ENCODE measurements around the gene SORCS2. TPM values are rescaled to one million over a fixed set of nuclear protein-coding genes. Genes with fewer than 3 reads are reported as not detected.

The SORCS2 gene
- total RNA-seq, 1 experiment from 2014 or later: 4.1 TPM

DNA sequence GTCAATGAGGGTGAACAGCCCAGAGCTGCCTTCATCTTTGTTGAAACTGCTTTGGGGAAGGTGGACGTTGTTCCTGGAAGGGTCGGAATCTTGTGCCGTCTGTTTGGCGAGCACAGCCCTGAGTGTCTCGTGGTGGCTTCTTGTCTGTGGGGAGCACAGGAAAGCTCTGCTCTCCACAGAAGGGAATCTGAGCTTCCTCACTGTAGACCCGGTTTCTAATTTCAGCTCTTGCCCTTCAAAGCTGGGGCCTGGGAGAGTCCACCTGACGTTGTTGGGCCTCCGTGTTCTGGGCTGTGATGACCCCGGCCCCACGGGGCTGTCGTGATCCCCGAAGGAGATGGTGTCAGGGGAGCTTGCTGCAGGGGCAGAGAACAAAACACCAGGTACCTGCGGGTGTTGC lies 47.5 kb downstream of the SORCS2 start:
- no peaks in the 10 kb centered on the region for H3F3A ChIP-seq (ENCODE audit: low read length, unreplicated experiment)
- BruUV-seq (replicated peaks): no TSS peak
- ChIA-PET CTCF (no interaction called here), POLR2A (ENCODE audit: unreplicated experiment) (no interaction called here)
- H3K9me3 ChIP-seq (ENCODE audit: low read length): no peaks in the 10 kb centered on the region
- H4K20me1 ChIP-seq (ENCODE audit: low read length): no peaks in the 10 kb centered on the region
- H3K4me3 ChIP-seq (ENCODE audit: low read length): no peak overlapping the region
- H2AFZ ChIP-seq (ENCODE audit: low read length): no peak overlapping the region
- H3K9me2 ChIP-seq (replicated peaks; ENCODE audit: low read length): no peaks in the 10 kb centered on the region
- H3K4me2 ChIP-seq (ENCODE audit: low read length): no peak overlapping the region
- ATAC-seq: no peak
- TF ChIP-seq, protein P1, sequence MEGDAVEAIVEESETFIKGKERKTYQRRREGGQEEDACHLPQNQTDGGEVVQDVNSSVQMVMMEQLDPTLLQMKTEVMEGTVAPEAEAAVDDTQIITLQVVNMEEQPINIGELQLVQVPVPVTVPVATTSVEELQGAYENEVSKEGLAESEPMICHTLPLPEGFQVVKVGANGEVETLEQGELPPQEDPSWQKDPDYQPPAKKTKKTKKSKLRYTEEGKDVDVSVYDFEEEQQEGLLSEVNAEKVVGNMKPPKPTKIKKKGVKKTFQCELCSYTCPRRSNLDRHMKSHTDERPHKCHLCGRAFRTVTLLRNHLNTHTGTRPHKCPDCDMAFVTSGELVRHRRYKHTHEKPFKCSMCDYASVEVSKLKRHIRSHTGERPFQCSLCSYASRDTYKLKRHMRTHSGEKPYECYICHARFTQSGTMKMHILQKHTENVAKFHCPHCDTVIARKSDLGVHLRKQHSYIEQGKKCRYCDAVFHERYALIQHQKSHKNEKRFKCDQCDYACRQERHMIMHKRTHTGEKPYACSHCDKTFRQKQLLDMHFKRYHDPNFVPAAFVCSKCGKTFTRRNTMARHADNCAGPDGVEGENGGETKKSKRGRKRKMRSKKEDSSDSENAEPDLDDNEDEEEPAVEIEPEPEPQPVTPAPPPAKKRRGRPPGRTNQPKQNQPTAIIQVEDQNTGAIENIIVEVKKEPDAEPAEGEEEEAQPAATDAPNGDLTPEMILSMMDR (conservative IDR thresholded peaks at IDR 0.05; ENCODE audit: low read depth, low read length): no peak
- TF ChIP-seq EZH2phosphoT487 (IDR thresholded peaks at IDR 0.05; ENCODE audit: borderline replicate concordance, low read length): no peak
- TF ChIP-seq EZH2 (IDR thresholded peaks at IDR 0.05; ENCODE audit: low read length, unreplicated experiment): no peak
- intact Hi-C loops (cut with micrococcal nuclease): no loop called here
- H3K79me2 ChIP-seq (ENCODE audit: low read length): no peaks in the 10 kb centered on the region
- H3K27me3 ChIP-seq (ENCODE audit: low read length): no peaks in the 10 kb centered on the region
- no peaks in the 10 kb centered on the region for H3K36me3 ChIP-seq (ENCODE audit: low read depth, low read length)
- H3K9ac ChIP-seq (ENCODE audit: low read length): no peak overlapping the region
- no peak for DNase-seq
- H3K4me1 ChIP-seq (ENCODE audit: insufficient read depth, low read length): no peaks in the 10 kb centered on the region
- H3K27ac ChIP-seq (ENCODE audit: low read length): no peak overlapping the region

DNA sequence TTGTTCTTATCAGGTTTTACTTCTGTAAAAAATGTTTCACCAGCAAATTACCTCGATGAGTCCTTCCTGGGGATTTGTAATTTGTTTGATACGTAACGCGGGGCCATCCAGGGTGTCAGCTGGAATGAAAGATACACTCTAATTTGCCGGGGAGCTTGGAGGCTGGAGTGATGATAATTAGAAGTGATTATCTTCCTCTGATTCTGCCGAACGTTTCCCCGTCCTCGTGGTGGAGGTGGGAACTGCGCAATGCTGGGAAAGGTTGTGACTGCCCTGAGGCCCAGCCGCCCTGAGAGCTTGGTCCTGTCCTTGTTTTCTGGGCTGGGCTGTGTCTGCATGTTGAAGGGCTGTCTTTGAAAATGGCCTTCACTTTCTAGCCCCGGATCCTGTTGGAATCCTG lies 48.0 kb downstream of the SORCS2 start:
- Histone ChIP-seq H3F3A (ENCODE audit: low read length, unreplicated experiment) (no peaks in the 10 kb centered on the region), H3K79me2 (ENCODE audit: low read length) (no peaks in the 10 kb centered on the region), H3K4me2 (ENCODE audit: low read length) (no peak overlapping the region), H2AFZ (ENCODE audit: low read length) (no peak overlapping the region), H3K36me3 (ENCODE audit: low read depth, low read length) (no peaks in the 10 kb centered on the region), H3K9me2 (replicated peaks; ENCODE audit: low read length) (no peaks in the 10 kb centered on the region), H3K27me3 (ENCODE audit: low read length) (no peaks in the 10 kb centered on the region), H3K4me1 (ENCODE audit: insufficient read depth, low read length) (no peaks in the 10 kb centered on the region), H3K4me3 (ENCODE audit: low read length) (no peak overlapping the region), H3K9me3 (ENCODE audit: low read length) (no peaks in the 10 kb centered on the region), H3K9ac (ENCODE audit: low read length) (no peak overlapping the region), H3K27ac (ENCODE audit: low read length) (no peak overlapping the region), H4K20me1 (ENCODE audit: low read length) (no peaks in the 10 kb centered on the region)
- ChIA-PET CTCF (no interaction called here), POLR2A (ENCODE audit: unreplicated experiment) (no interaction called here)
- TF ChIP-seq EZH2 (IDR thresholded peaks at IDR 0.05; ENCODE audit: low read length, unreplicated experiment) (no peak), EZH2phosphoT487 (IDR thresholded peaks at IDR 0.05; ENCODE audit: borderline replicate concordance, low read length) (no peak)
- TF ChIP-seq, protein P1 (conservative IDR thresholded peaks at IDR 0.05; ENCODE audit: low read depth, low read length): no peak
- BruUV-seq (replicated peaks): no TSS peak
- no peak for DNase-seq
- ATAC-seq: no peak
- intact Hi-C loops (cut with micrococcal nuclease): no loop called here

DNA sequence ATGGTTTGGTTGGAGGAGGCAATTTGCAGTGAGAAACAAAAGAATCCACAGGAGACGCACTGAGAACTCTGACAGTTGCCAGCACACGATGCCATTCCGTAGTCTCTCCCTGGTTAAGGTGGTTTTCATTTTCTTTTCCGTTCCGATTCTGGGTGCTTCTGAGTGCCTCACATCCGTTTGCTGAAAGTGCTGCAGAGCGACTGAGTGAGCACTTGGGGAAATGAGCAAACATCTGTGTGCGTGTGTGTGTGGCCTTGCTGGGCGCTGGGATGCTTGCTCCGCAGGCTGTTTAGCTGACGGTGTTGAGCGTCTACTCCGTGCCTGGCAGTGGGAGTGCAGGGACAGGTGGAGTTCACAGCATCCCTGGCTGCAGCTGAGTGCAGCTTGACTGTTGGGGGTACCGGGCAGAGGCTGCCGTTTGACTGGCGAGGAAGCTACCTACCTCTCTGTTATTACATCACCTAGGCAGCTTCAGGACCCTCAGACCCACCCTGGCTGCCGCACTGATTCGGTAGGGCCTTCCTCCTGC lies 49.3 kb downstream of the SORCS2 start:
- POLR2A ChIA-PET (ENCODE audit: unreplicated experiment): no interaction called here
- CTCF ChIA-PET: no interaction called here
- no TSS peak for BruUV-seq (replicated peaks)

More for the DNA sequence above, 49.3 kb downstream of the SORCS2 start:
- ATAC-seq (no peak), DNase-seq (no peak)
- H3K9ac ChIP-seq (ENCODE audit: low read length): no peak overlapping the region
- H3K36me3 ChIP-seq (ENCODE audit: low read depth, low read length): no peaks in the 10 kb centered on the region
- intact Hi-C loops (cut with micrococcal nuclease): no loop called here
- no peaks in the 10 kb centered on the region for H3K4me1 ChIP-seq (ENCODE audit: insufficient read depth, low read length)
- H3K4me3 ChIP-seq (ENCODE audit: low read length): no peak overlapping the region
- no peaks in the 10 kb centered on the region for H3F3A ChIP-seq (ENCODE audit: low read length, unreplicated experiment)
- no peak overlapping the region for H2AFZ ChIP-seq (ENCODE audit: low read length)
- no peak for TF ChIP-seq EZH2 (IDR thresholded peaks at IDR 0.05; ENCODE audit: low read length, unreplicated experiment)
- no peaks in the 10 kb centered on the region for H3K79me2 ChIP-seq (ENCODE audit: low read length)
- H3K9me2 ChIP-seq (replicated peaks; ENCODE audit: low read length): no peaks in the 10 kb centered on the region
- no peaks in the 10 kb centered on the region for H3K9me3 ChIP-seq (ENCODE audit: low read length)
- H3K4me2 ChIP-seq (ENCODE audit: low read length): no peak overlapping the region
- H3K27me3 ChIP-seq (ENCODE audit: low read length): no peaks in the 10 kb centered on the region
- no peak overlapping the region for H3K27ac ChIP-seq (ENCODE audit: low read length)
- H4K20me1 ChIP-seq (ENCODE audit: low read length): no peaks in the 10 kb centered on the region

Measured in PC-3 (cell line).